ENCODE data around the gene GPC2.

Gene GPC2

GRCh38 chr7:100124301-100125230 is 52.6 kb downstream of the GPC2 start:
- TF ChIP-seq CTCF (IDR thresholded peaks at IDR 0.05; ENCODE audit: extremely low read depth, missing control alignments) = no peak
- DNase-seq (ENCODE audit: low spot score) = no peak

- TF ChIP-seq CTCF (IDR thresholded peaks at IDR 0.05; ENCODE audit: extremely low read depth, missing control alignments) = no peak
- DNase-seq (ENCODE audit: low spot score) = no peak
These were observed 54.6 kb downstream of the GPC2 start for GRCh38 chr7:100122568-100122967.

GRCh38 chr7:100122067-100122466 is 55.1 kb downstream of the GPC2 start:
- no peak for TF ChIP-seq CTCF (IDR thresholded peaks at IDR 0.05; ENCODE audit: extremely low read depth, missing control alignments)
- no peak for DNase-seq (ENCODE audit: low spot score)

- no peak for DNase-seq (ENCODE audit: low spot score)
- TF ChIP-seq CTCF (IDR thresholded peaks at IDR 0.05; ENCODE audit: extremely low read depth, missing control alignments) = no peak
These were observed 56.5 kb downstream of the GPC2 start for GRCh38 chr7:100120733-100121036.

- DNase-seq (ENCODE audit: low spot score) = no peak
- TF ChIP-seq CTCF (IDR thresholded peaks at IDR 0.05; ENCODE audit: extremely low read depth, missing control alignments) = no peak
These were observed 57.0 kb downstream of the GPC2 start for GRCh38 chr7:100119970-100120732.
